Measurements from ENCODE around the gene CORO7.

Gene CORO7

GRCh38 chr16:4426722-4427372 is 10.5 kb upstream of the CORO7 start:
- H3K4me3 ChIP-seq (ENCODE audit: low read depth, low read length), result peak overlapping the region; percentile 100

- H3K4me3 ChIP-seq (ENCODE audit: low read depth, low read length), result peak overlapping the region; percentile 100
These were observed 9.8 kb upstream of the CORO7 start for GRCh38 chr16:4426021-4426684.

GRCh38 chr16:4425378-4426020 is 9.1 kb upstream of the CORO7 start, which contains the start of gene DNAJA3:
Gene DNAJA3, plus strand, starts transcription at chr16:4425868. Its CDS starts 14 bp downstream, at chr16:4425882.
- H3K4me3 ChIP-seq (ENCODE audit: low read depth, low read length), result peak within 1 kb of the TSS; percentile 100

GRCh38 chr16:4420505-4421105 is 4.2 kb upstream of the CORO7 start:
- no peak overlapping the region for H3K4me3 ChIP-seq (ENCODE audit: low read depth, low read length)

GRCh38 chr16:4419402-4419959 is 3.1 kb upstream of the CORO7 start:
- H3K4me3 ChIP-seq (ENCODE audit: low read depth, low read length), result no peak overlapping the region

GRCh38 chr16:4415538-4416199 is 727 bp downstream of the CORO7 start:
- H3K4me3 ChIP-seq (ENCODE audit: low read depth, low read length), result peak overlapping the region; percentile 67

GRCh38 chr16:4414187-4414917 is 2.0 kb downstream of the CORO7 start:
- H3K4me3 ChIP-seq (ENCODE audit: low read depth, low read length), result no peak overlapping the region

GRCh38 chr16:4412854-4413253 is 3.5 kb downstream of the CORO7 start:
- no peak overlapping the region for H3K4me3 ChIP-seq (ENCODE audit: low read depth, low read length)

- no peak overlapping the region for H3K4me3 ChIP-seq (ENCODE audit: low read depth, low read length)
These were observed 4.2 kb downstream of the CORO7 start for GRCh38 chr16:4412159-4412558.

- no peak overlapping the region for H3K4me3 ChIP-seq (ENCODE audit: low read depth, low read length)
These were observed 4.7 kb downstream of the CORO7 start for GRCh38 chr16:4411684-4412083.

GRCh38 chr16:4410335-4411075 is 5.9 kb downstream of the CORO7 start:
- no peak overlapping the region for H3K4me3 ChIP-seq (ENCODE audit: low read depth, low read length)

GRCh38 chr16:4409081-4409932 is 7.1 kb downstream of the CORO7 start:
- H3K4me3 ChIP-seq (ENCODE audit: low read depth, low read length), result no peak overlapping the region

- no peak overlapping the region for H3K4me3 ChIP-seq (ENCODE audit: low read depth, low read length)
These were observed 8.1 kb downstream of the CORO7 start for GRCh38 chr16:4408323-4408690.

- no peak overlapping the region for H3K4me3 ChIP-seq (ENCODE audit: low read depth, low read length)
These were observed 8.7 kb downstream of the CORO7 start for GRCh38 chr16:4407543-4408322.

- no peak overlapping the region for H3K4me3 ChIP-seq (ENCODE audit: low read depth, low read length)
These were observed 11.3 kb downstream of the CORO7 start for GRCh38 chr16:4404967-4405696.

- no peak overlapping the region for H3K4me3 ChIP-seq (ENCODE audit: low read depth, low read length)
These were observed 12.0 kb downstream of the CORO7 start for GRCh38 chr16:4404247-4404966.

Measured in iPS-11a (cell line).